ENCODE data around the gene MYPOP.

- no peak for TF ChIP-seq POLR2A (IDR thresholded peaks at IDR 0.05)
- no peak for TF ChIP-seq CTCF (IDR thresholded peaks at IDR 0.05)
Observed at GRCh38 chr19:45922281-45922680, 19.9 kb upstream of the MYPOP start.

Measured in transverse colon (tissue), 3 donors.